AG04449 (cell line): ENCODE results near the gene IMMP2L.
"Not testable (repeated sequence)": the region's sequence is repeated elsewhere in the genome, so short reads cannot be mapped to it uniquely, and the experiment has no call there.

ENCODE experiments used
- CTCF ChIA-PET: fragments of 350-600 bp; formaldehyde crosslinking; extraction: SDS; loops from one replicate; lab custom pipeline; 2021; ENCODE audit warnings: antibody characterized with exemption; lab: Yijun Ruan, JAX
- POLR2A ChIA-PET: fragments of 400-600, 350-600 bp; formaldehyde crosslinking; extraction: SDS; loops from one replicate; lab custom pipeline; 2020; ENCODE audit warnings: antibody characterized with exemption, inconsistent platforms; lab: Yijun Ruan, JAX
- DNase-seq: peaks from one replicate; pipeline ENCODE4 v3.0.0-alpha.2; 2010; ENCODE audit warnings: low read depth, low spot score
- H3K4me3 ChIP-seq: 2 replicates; pipeline ENCODE4 v1.5.1; 2011; ENCODE audit warnings: low read depth, mild to moderate bottlenecking, control low read depth, low read length
- CTCF ChIP-seq: IDR thresholded peaks from one replicate; pipeline ENCODE4 v1.5.1; 2011; ENCODE audit warnings: mild to moderate bottlenecking, moderate library complexity, low read length, control low read depth, inconsistent platforms; ENCODE audit not compliant: insufficient read depth; ENCODE audit errors: missing control alignments

Gene IMMP2L

DNA sequence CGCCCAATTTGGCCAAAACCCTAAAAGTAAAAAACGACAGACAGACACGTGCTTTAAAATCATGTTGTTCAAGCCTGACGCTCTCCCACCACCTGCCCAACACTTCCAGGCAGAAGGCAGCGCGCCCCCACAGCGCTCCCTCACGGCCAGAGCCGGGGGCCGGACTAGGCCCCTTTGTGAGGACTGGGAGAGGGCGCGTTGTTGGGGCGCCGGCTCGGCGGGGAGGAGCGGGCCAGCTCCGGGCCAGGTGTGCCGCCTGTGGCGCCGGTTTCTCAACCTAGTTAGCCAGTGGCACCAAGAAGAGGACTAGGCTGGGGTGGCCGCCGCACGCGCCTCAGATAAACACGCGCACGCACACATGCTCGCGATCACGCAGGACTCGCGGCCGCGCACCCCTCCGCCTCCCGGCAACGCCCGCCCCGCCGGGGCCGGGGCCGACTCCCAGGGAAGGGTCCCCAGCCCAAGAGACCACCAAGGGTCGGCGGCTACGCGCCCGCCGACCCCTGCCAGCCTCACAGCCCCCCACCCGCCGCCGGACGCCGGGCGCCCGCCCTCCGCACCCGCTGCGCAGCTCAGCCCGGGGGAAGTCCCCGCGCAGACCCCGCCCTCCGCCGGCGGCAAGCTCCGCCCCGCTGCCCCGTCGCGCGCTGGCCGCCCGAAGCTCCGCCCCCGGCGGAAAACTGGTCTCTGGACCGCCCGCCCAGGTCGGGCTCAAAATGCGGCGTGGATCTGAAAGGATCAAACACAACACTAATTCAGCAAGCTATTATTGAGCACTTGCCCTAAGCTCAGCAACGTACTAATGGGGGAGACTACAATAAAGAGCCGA lies at the start of gene IMMP2L:
IMMP2L (minus strand) TSS at position 589 of the 829 bp plus-strand sequence.
- CTCF ChIA-PET: no interaction called here
- peak within 1 kb of the TSS; percentile 68 for H3K4me3 ChIP-seq
- no peak for DNase-seq
- peak; percentile 54 for TF ChIP-seq CTCF
- POLR2A ChIA-PET: no interaction called here

DNA sequence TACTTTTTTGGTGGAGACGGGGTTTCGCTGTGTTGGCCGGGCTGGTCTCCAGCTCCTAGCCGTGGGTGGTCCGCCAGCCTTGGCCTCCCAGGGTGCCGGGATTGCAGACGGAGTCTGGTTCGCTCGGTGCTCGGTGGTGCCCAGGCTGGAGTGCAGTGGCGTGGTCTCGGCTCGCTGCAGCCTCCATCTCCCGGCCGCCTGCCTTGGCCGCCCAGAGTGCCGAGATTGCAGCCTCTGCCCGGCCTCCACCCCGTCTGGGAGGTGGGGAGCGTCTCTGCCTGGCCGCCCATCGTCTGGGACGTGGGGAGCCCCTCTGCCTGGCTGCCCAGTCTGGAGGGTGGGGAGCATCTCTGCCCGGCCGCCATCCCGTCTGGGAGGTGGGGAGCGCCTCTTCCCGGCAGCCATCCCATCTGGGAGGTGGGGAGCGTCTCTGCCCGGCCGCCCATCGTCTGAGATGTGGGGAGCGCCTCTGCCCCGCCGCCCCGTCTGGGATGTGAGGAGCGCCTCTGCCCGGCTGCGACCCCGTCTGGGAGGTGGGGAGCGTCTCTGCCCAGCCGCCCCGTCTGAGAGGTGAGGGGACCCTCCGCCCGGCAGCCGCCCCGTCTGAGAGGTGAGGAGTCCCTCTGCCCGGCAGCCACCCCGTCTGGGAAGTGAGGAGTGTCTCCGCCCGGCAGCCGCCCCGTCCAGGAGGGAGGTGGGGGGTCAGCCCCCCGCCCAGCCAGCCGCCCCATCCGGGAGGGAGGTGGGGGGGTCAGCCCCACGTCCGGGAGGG lies 47.4 kb upstream of the IMMP2L start:
- DNase-seq, CTCF ChIA-PET, H3K4me3 ChIP-seq, POLR2A ChIA-PET: not testable (repeated sequence)

DNA sequence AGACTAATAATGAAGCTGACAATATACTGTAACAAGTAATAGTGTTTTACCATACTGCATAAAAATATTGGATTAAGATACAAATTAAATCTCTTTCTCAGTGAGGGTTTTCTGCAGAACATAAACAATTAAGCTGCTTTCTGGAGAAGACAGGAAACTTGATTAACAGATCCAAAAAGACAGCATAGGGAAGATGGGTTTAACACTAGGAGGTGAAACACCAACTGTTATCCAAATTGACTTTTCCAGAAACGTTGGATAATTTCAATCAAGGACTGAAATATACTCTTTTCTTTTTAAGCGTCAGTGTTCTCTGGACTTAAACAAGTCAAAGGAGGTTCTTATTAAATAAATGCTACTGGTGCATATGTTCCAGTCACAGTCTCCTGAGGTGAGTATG lies 45.3 kb upstream of the IMMP2L start:
- ChIA-PET CTCF (no interaction called here), POLR2A (no interaction called here)
- no peak overlapping the region for H3K4me3 ChIP-seq
- TF ChIP-seq CTCF: no peak
- DNase-seq: no peak

- DNase-seq: no peak
- ChIA-PET POLR2A (no interaction called here), CTCF (no interaction called here)
- no peak overlapping the region for H3K4me3 ChIP-seq
- TF ChIP-seq CTCF: no peak
Measured at GRCh38 chr7:111605246-111605645, 43.0 kb upstream of the IMMP2L start.

GRCh38 chr7:111600091-111600490 lies 37.8 kb upstream of the IMMP2L start:
- ChIA-PET CTCF (no interaction called here), POLR2A (no interaction called here)
- no peak for TF ChIP-seq CTCF
- no peak overlapping the region for H3K4me3 ChIP-seq
- DNase-seq: no peak

DNA sequence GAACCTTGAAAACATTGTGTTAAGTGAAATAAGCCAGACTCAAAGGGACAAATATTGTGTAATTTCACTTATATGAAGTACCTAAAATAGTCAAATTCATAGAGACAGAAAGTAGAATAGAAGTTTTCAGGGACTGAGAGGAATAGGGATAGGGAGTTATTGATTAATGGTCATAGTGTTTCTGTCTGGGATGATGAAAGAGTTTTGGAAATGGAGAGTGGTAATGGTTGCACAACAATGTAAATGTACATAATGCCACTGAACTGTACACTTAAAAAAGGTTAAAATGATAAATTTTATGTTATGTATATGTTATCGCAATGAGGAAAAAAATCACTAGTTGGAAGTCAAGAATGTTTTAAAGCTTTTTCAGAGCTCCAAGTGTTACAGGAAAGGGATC lies 33.5 kb upstream of the IMMP2L start:
- no peak for TF ChIP-seq CTCF
- ChIA-PET CTCF (no interaction called here), POLR2A (no interaction called here)
- H3K4me3 ChIP-seq: no peak overlapping the region
- DNase-seq: no peak

- ChIA-PET POLR2A (no interaction called here), CTCF (no interaction called here)
- TF ChIP-seq CTCF: no peak
- H3K4me3 ChIP-seq: no peak overlapping the region
- no peak for DNase-seq
Measured at GRCh38 chr7:111594602-111595001, 32.3 kb upstream of the IMMP2L start.
